HG02763 (cell line): ENCODE measurements around the gene USP46.

Experiments
- ATAC-seq: cut with Tn5 transposase; IDR thresholded peaks from one replicate; pipeline ENCODE4 v1.9.1; 2021; ENCODE audit warnings: mild to moderate bottlenecking, moderate library complexity; ENCODE audit not compliant: unreplicated experiment

Gene USP46

DNA sequence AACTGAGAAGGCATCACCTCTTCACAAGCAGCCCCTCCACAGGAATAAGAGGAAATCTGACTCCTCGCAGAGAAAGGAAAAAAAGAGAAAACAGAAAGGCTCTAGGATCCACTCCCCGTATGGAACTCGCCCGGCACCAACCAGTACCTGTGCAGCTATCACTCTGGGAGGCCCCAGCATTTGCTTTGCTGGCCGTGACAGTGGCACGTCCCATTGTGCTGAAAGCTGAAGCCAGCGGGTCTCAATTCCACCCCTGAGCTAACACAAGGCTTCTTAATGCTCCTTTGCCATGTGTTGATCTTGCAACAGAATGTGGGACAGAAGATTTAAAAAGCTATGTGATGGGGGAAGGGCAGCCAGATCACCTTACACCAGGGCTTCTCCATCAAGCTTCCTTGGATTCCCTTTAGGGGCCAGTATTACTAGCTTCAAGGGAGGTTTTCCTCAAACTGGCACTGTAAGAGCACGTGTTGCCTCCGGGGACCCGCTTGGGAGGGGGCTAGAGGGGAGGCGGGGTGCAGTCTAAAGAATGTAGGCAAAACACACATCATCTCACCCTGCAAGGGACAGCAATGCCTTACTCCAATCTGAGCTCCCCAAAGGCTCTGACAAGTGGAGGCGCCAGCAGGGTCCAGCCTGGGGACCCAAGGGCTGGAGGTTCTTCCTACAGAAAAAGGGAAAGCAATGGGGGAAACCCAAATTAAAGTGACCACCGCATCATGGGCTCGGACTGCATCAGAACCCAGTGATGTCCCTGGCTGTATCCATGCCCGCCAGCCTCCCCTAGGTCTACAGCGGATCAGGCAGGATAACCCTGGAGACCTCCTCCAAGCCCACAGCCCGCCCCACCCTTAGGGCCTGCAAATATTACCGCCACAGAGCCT, 1.2 kb downstream of the USP46 start:
- no peak for ATAC-seq

DNA sequence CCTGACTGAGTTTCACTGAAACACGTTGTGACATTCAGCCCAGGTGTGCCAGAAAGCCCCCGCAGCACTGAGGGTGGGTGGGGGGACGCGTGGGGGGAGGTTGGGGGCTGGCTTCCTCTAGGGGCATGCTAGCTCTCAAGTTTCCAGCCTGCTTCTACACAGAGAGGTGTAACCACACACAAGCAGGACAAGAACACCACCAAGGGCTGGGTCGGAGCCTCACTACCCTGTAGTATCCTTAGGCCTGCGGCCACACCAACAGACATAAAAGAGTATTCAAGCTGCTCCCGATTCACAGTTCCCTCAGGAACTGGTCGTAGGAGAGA, 1.8 kb downstream of the USP46 start:
- ATAC-seq: no peak

DNA sequence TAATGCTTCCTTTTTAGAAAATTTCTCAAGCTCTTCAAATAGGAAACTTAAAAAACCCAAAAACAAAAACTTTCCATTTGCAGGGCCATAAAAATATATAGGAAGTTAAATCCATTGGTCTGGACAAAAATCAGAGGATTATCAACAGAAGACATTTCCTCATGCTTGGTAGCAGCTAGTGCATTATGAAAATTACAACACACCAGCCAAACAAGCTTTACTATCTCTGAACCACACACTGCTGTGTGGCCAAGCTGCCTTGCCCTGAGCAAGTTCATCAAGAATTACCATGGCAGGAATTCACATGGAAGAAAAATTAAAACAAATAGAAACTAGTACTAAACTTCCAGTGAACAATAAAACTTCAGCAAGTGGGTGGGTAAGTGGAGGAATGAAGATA, 3.6 kb downstream of the USP46 start:
- no peak for ATAC-seq

DNA sequence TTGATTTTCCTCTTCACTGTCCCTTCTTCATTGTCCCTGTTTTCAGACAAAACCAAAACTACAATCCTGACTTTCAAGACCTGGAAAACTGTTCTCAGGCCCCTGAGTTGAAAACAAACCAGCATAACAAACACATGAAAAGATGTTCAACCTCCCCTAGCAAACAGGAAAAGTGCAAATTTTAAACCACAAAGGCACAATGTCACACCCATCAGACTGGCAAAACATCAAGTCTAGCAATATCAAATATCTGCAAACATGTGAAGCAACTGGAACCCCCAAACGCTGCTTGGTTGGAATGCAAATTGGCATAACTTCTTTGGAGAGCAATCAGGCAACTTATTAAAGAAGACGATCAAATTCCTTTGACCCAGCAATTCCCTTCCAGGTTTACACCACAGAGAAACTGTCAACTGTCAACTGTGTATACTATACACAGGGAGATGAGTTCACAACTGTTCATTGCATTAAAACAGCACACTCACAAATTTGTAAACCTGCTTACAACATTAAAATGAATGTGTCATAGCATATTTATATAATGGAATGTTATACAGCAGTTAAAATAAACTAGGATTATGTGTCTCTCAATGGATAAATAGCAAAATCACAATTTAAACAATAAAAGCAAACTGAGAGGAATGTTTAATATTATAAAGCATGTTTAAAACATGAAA, 7.0 kb downstream of the USP46 start:
- no peak for ATAC-seq

DNA sequence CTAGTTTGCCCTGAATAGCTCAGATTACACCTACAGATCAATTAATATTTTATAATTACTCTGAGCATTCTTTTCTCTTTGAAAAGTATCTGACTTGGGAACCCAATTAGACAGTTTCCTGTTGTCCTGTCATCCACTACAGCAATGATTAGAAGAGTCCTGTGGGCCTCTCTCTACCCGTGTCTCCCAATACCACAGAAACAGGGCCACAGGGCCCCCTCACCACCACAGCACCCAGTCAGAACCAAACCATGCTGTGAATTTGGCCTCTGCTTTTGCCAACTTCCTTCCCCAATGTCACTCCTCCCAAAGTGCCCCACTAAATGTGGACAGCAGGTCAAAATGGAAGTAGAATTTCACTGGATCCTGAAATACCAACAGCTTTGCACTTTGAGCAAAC, 10.3 kb downstream of the USP46 start:
- ATAC-seq: no peak

DNA sequence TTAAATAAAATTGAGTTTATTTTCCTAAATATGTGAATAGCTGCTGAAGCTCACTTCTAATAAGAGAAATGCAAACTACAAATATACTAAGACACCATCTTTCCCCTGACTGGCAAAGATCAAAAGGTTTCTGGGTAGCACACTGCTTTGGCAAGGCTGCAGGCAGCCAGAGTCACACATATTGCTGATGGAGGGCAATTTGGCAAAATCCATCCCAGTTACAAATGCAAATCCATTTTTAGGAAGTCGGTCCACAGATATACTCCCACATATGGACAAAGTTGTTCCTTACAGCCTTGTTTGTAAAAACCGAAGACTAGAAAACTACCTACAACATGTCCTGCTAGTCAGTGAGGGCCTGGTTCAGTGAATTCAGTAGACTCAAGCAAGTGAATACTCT, 12.4 kb downstream of the USP46 start:
- ATAC-seq: no peak

DNA sequence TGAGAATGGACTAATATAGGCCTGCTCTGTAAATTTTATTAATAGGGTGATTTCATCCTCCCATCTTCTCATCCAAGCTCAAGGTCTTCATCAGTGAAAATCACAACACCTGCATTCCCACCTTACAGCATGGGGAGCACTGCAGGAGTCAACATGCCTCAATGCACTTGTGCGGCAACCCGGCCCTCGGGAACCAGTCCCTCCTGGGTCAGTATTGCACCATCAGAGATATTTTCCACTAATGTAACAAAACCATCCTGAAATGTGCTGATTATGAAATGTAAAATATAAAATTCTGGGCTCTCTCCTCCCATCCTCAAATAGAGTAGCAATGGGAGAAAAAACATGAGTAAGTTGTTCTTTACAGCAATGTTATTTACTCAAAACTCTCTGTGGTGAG, 13.0 kb downstream of the USP46 start:
- ATAC-seq: no peak

DNA sequence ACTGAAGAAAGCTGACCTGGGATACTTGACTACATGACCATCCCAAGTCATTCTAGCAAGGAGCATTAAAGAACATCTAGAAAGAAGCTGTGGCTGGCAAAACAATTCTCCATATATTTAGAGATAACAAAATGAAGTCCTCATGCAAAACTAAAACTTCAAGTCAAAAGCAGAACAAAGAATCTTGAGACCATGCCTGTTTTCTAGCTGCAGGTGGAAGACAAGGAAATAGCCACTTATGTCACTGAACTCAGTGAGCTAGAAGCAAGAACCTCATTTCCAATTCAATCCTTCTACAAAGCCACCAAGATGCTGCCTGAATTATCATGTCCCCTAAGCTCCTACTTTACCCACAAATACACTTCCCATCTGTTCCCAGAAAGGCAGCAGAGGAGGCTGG, 13.8 kb downstream of the USP46 start:
- peak; percentile 29 for ATAC-seq

DNA sequence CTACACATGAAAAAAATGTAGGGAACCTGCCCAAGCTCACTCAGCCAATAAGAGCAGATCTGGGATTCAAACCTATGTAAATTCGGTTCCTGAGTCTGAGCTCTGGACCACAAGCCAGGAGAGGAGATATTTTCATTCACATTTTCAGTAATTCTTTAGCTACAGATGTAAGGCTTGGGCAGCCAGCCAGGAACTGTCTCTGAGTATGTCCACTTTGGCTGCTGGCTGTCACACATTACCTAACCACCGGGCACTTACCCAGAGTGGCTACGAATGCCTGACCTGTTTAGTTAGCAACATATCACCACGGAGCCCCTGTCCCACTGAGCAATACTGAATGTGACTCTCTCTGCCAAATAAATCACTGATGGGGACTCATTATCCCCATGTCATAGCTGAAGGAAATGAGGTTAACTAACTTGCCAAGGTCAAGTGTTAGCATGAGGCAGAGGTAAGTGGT, 15.3 kb downstream of the USP46 start:
- ATAC-seq: peak; percentile 33

DNA sequence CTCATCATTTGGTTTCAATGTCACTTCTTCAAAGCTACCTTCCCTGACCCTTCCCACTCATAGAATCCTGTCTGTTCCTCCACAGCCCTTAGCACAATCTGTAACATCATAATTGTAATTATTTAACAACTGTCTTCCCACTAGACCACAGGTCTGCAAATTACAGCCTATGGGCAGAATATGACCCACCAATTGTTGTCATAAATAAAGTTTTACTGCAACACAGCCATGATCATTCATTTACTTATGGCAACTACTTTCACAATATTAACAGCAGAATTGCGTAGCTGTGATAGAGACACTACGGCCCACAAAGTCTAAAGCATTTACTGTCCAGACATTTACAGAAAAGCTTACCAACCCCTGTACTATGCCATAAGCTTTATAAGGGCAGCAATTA, 15.9 kb downstream of the USP46 start:
- no peak for ATAC-seq

DNA sequence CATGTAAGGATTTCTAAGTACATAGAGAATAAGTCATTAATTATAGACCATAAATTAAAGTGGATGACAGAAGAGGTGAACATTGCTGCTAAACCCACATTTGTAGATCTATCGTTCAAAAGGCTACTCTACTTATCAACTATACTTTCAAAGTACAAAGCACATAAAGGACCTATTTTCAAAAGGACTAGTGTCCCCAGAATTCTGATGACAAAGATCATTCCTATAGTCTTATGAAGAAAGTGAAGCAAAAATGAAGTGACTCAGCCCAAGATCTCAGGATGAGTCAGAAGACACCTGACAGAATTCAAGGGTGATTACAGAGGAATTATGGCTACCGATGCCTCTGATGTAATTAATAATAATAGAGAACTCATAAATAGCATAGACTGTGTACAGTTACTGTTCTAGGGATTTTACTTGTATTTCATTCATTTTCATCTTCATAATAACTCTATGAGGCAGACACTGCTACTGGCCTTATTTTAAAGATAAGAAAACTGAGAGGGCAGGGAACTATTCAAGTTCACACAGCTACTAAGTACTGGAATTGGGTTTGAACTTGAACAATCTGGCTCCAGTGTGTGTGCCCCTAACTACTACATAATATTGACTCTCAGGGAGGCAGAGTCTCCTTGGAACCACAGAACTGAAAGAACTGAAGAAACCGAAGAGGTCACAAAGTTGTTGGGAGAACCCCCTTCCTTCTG, 17.1 kb downstream of the USP46 start:
- ATAC-seq: peak; percentile 80

DNA sequence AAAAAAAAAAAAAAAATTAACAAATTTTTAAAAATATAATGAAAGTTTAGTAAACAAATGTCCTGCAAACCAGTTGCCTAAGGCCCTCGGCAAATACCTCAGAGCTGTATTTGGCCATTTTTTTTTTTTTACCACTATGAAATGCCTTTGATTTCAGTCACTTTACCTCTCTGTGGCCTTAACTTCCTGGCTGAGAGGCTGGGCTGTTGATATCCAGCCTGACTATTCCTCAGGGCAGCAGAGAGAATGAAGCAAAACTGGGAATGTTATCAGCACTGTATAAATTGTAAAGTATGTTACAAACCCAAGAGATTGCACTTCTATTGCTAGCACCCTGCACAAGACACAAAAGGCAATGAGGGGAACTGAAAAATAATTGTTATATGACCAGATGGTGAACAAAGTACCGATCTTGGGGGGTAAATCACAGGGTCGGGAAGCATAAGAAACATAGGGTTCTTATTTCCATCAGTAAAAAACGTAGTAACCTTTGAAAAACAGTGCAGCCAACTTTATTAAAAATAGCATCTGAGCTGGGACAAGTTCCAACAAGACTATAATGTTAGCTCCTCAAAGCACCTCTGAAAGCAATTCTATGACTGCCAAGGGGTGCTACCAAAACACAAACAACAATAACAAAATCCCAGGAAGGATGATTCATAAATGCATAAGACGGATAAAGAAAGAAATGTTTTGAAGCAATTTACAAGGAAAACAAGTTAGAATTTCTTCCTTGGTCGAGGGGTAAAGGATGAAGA, 18.1 kb downstream of the USP46 start:
- no peak for ATAC-seq

DNA sequence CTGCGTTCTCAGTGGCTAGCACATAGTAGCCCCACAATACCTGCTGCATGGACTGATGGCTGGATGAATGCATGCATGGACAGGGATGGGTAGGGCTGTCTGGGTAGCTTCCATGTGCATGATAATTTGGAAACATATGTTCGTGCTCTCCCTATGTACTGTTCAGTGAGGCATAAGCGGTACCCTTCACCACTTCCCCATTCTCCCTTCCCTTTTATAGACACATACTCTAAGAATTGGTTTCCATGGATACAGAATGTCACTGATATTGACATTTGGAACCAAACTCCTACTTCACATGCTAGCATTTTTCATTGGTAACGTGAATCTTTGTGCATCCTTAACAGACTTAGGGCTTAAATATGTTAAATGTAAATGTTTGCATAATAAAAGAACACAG, 20.4 kb downstream of the USP46 start:
- no peak for ATAC-seq

DNA sequence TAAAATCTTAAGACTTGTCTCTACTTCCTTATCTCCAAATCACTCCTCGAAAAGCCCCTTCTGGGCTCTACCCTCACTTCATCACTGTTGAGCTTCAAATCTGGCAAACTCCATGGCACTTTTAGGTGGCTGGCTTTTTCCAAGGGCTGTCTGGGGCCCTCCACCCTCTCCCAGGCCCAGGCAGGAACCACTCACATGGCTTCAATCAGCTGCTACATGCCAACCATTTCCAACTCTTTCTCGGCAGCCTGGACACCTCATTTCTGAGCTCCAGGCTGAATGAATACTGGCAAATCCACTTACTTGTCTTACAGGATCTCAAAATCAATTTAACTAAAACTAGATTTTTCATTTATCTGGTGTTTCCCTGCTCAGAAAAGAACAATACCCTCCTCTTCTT, 22.0 kb downstream of the USP46 start:
- no peak for ATAC-seq

DNA sequence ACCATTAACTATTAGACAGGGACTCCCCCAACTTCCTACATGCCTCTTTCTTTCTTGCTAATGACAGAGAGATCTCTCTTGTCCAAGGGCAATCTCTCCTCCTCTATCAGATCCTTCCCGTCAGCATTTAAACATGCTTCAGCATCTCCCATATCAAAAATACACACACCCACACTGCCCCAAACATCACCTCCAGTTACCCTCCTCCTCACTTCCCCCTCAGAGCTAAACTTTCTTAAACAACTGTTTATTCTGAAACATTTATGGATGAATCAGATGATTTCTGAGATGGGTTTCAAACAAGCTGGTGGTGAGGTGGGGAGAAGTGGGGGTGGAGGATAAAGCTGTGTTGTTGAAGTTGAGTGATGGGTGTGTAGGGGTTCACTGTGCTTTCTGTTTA, 23.5 kb downstream of the USP46 start:
- ATAC-seq: no peak

DNA sequence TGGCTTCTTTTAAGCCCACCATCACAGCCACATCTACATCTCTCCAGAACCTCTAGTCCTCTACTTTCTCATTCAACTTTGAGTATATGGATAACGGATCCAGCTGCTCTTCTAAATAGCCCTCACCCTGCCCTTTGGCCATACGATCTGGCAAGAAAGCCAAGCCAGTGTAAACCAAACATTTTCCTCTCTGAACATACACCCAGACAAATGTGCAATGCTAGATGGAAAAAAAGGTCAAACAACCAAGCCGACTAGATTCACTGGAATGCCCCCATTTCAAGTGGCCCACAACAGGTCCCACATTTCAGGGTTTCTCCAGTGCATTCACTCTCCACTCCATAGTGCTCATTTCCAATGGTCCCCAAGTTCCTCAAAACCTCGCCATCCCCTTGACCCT, 24.0 kb downstream of the USP46 start:
- no peak for ATAC-seq

DNA sequence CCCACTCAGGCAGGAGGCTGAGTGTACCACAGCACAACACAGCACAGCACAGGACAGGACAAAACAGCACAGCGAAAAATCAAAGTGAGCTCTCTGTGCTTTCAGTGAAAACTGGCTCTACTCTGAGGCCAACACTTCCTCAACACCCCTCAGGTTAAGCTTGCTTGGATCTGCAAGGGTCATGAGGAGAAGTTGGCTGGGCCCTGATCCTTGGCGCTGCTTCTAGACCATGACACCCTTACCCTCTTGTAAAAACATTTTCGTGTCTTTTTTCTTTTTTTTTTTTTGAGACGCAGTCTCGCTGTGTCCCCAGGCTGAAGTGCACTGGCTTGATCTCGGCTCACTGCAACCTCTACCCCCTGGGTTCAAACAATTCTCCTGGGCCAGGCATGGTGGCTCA, 25.3 kb downstream of the USP46 start:
- ATAC-seq: no peak

DNA sequence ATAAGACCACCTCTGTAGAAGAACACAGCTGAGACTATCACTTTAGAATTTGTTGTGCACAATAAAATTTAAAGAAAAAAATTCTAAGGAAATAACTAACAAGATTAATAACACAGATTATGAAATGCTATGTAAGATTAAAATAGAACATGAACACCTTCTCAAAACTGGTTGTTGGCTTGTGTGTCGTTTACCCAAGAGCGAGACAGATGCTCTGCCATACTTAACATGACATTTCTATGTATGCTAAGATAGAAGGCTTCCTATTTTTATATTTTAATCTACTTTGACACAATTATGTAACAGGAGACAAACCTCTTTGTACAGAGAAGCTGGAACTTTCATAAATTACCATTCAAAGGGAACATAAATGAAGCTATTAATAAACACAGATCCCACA, 30.1 kb downstream of the USP46 start:
- no peak for ATAC-seq

DNA sequence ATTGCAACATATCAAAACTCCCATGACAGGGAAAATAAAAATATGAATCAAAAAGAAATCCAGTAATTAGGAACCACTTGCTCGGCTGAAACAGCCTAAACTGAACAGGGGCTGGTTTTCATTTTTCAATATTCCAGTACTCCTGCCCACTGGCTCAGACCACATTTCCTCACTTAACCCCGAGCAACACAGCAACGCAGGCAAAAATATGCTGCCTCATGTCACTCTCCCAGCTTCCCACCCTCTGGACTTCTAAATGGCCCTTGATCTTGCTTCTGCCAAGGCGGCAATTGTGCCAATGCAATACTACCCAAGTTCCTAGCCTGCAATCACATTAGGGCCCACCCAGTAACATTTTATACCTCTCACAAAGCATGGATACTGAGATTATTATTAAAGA, 30.6 kb downstream of the USP46 start:
- no peak for ATAC-seq

DNA sequence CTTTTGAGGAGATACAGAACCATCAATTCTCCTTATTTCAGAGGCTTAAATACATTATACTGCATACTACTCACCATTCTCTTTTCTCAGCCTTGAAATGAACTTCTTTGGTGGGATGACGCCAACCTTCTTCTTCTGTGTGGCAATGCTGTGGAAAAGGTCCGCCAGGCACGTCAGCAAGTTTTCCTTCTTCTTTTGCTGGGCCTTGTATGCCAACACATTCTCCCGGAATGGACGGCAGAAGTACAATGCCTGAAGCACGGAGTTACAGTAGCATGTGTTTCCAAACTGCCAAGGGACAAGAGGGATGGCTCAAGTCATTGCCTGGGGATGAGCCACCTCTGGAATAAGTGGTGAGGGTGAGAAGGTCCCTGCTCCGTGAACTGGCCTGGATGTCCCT, 31.2 kb downstream of the USP46 start:
- no peak for ATAC-seq

DNA sequence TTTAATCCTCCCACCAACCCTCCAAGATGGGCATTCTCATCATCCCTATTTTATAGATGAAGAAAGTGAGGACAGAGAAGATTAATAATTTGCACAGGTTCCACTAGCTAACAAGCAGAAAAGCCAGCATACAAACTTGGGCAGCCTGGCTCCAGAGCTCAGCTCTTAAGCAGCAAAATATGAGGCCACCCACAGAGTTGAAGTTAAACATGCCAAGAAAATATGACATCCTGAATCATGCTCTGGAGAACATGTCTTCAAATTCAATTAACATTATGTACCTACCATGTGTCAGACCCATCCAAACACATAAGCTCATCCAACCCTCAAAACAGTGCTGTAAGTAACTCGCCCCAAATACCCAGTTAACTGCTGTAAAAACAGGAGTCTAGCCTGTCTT, 33.9 kb downstream of the USP46 start:
- ATAC-seq: no peak
